Measurements from ENCODE around the gene EIF5B. TPM values are rescaled to one million over a fixed set of nuclear protein-coding genes. Genes with fewer than 3 reads are reported as not detected.
"Not testable (repeated sequence)": the region's sequence is repeated elsewhere in the genome, so short reads cannot be mapped to it uniquely, and the experiment has no call there.

EIF5B gene
- total and polyA plus RNA-seq, 9 donors, result 17.5 to 38.8 (median 30.4) TPM

- intact Hi-C loops (cut with DNase I), result loop anchor here in 2 of 4 donors (5.0 to 10.0 kb wide), 3 partner anchors 151 to 158 kb away; partner anchors contain the start of genes MITD1 (in 2 of the 2), MRPL30 (in 2 of the 2) and REV1 (in 1 of the 2)
- no peaks in the 10 kb centered on the region for H3K9me3 ChIP-seq
- DNase-seq, result no peak
- TF ChIP-seq, protein P1, sequence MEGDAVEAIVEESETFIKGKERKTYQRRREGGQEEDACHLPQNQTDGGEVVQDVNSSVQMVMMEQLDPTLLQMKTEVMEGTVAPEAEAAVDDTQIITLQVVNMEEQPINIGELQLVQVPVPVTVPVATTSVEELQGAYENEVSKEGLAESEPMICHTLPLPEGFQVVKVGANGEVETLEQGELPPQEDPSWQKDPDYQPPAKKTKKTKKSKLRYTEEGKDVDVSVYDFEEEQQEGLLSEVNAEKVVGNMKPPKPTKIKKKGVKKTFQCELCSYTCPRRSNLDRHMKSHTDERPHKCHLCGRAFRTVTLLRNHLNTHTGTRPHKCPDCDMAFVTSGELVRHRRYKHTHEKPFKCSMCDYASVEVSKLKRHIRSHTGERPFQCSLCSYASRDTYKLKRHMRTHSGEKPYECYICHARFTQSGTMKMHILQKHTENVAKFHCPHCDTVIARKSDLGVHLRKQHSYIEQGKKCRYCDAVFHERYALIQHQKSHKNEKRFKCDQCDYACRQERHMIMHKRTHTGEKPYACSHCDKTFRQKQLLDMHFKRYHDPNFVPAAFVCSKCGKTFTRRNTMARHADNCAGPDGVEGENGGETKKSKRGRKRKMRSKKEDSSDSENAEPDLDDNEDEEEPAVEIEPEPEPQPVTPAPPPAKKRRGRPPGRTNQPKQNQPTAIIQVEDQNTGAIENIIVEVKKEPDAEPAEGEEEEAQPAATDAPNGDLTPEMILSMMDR (IDR thresholded peaks at IDR 0.05), result no peak
- TF ChIP-seq EP300 (IDR thresholded peaks at IDR 0.05) (no peak), POLR2A (IDR thresholded peaks at IDR 0.05) (no peak)
- H3K4me3 ChIP-seq, result peak overlapping the region; percentile 83
- 0 to 1% (median 0%) methylated on average over 8 of the region's 8 CpGs for WGBS, 3 donors
- H3K27me3 ChIP-seq, result no peaks in the 10 kb centered on the region
- no peaks in the 10 kb centered on the region for H3K36me3 ChIP-seq
- peaks cover 2% of the 10 kb centered on the region for H3K4me1 ChIP-seq (ENCODE audit: insufficient read depth)
- peak overlapping the region; percentile 39 to 77 for H3K27ac ChIP-seq
Observed at GRCh38 chr2:99336804-99337112, 431 bp upstream of the EIF5B start.

GRCh38 chr2:99338029-99338585 is 918 bp downstream of the EIF5B start:
- no peak for TF ChIP-seq POLR2A (IDR thresholded peaks at IDR 0.05)
- TF ChIP-seq EP300 (IDR thresholded peaks at IDR 0.05), result no peak
- TF ChIP-seq, protein P1 (IDR thresholded peaks at IDR 0.05), result no peak
- H3K27me3 ChIP-seq, result no peaks in the 10 kb centered on the region
- 2 to 5% (median 4%) methylated on average over 17 of the region's 17 CpGs for WGBS, 3 donors
- intact Hi-C loops (cut with DNase I), result loop anchor here in 2 of 4 donors (5.0 to 10.0 kb wide), 3 partner anchors 149 to 157 kb away; partner anchors contain the start of genes MITD1 (in 2 of the 2), MRPL30 (in 2 of the 2) and REV1 (in 1 of the 2)
- no peaks in the 10 kb centered on the region for H3K36me3 ChIP-seq
- H3K4me1 ChIP-seq (ENCODE audit: insufficient read depth), result peaks cover 2% of the 10 kb centered on the region
- H3K9me3 ChIP-seq, result no peaks in the 10 kb centered on the region
- DNase-seq, result no peak
- peak overlapping the region; percentile 83 for H3K4me3 ChIP-seq
- no peak overlapping the region for H3K27ac ChIP-seq

DNA sequence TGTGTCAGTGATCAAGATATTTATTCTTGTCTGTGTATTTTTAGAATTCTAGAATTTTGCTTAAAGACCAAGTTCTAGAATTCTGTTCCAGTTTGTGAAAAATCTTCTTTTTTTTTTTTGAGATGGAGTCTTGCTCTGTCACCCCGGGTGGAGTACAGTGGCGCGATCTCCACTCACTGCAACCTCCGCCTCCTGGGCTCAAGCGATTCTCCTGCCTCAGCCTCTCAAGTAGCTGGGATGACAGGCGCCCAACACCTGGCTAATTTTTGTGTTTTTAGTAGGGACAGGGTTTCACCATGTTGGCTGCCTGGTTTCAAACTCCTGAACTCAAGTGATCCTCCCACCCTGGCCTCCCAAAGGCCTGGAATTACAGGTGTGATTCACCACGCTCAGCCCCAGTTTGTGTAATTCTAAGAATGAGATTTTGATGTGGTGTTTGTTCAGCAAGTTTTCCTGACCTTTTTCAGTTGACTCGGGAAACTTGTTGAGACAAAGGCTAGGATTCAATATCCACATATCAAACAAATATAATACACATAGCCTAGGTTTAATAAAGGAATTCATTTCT is 3.6 kb downstream of the EIF5B start:
- H3K36me3 ChIP-seq, result no peaks in the 10 kb centered on the region
- TF ChIP-seq, protein P1 (IDR thresholded peaks at IDR 0.05), result no peak
- TF ChIP-seq POLR2A (IDR thresholded peaks at IDR 0.05) (no peak), EP300 (IDR thresholded peaks at IDR 0.05) (no peak)
- no peaks in the 10 kb centered on the region for H3K9me3 ChIP-seq
- no peaks in the 10 kb centered on the region for H3K27me3 ChIP-seq
- H3K4me3 ChIP-seq, result no peak overlapping the region
- peaks cover 4% of the 10 kb centered on the region for H3K4me1 ChIP-seq (ENCODE audit: insufficient read depth)
- 88 to 92% (median 88%) methylated on average over 8 of the region's 8 CpGs for WGBS, 3 donors
- intact Hi-C loops (cut with DNase I), result loop anchor here in 1 of 4 donors (5.0 kb wide), 1 partner anchor 157 kb away; no protein-coding TSS in a partner anchor
- no peak for DNase-seq
- H3K27ac ChIP-seq, result no peak overlapping the region

DNA sequence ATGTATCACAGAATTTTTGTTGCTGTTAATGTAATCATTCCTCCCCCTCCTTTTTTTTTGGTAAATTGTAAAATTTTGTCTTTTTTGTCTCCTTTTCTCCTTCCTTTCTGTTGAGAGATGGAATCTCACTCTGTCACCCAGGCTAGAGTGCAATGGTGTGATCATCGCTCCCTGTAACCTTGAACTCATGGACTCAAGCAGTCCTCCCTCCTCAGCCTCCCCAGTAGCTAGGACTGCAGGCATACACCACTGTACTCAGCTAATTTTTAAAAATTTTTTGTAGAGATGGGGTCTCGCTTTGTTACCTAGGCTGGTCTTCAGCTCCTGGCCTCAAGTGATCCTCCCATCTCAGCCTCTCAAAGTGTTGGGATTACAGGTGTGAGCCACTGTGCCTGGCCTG is 5.3 kb downstream of the EIF5B start:
- no peak for DNase-seq
- intact Hi-C loops (cut with DNase I), result loop anchor here in 1 of 4 donors (5.0 kb wide), 1 partner anchor 155 kb away; no protein-coding TSS in a partner anchor
- Histone ChIP-seq H3K36me3 (no peaks in the 10 kb centered on the region), H3K9me3 (no peaks in the 10 kb centered on the region), H3K27ac (no peak overlapping the region), H3K4me3 (no peak overlapping the region), H3K27me3 (no peaks in the 10 kb centered on the region), H3K4me1 (ENCODE audit: insufficient read depth) (peaks cover 4% of the 10 kb centered on the region)
- 90 to 98% (median 98%) methylated on average over 2 of the region's 2 CpGs for WGBS, 3 donors
- TF ChIP-seq POLR2A (IDR thresholded peaks at IDR 0.05) (no peak), EP300 (IDR thresholded peaks at IDR 0.05) (no peak)
- TF ChIP-seq, protein P1 (IDR thresholded peaks at IDR 0.05), result no peak

- H3K27me3 ChIP-seq; H3K9me3 ChIP-seq; DNase-seq; intact Hi-C loops (cut with DNase I); H3K36me3 ChIP-seq; H3K27ac ChIP-seq; H3K4me1 ChIP-seq (ENCODE audit: insufficient read depth); H3K4me3 ChIP-seq: not testable (repeated sequence)
- 96% methylated on average over 7 of the region's 7 CpGs for WGBS, 3 donors
Observed at GRCh38 chr2:99345446-99345845, 8.3 kb downstream of the EIF5B start.

Data from ovary (tissue), 9 donors.